ENCODE data around the gene WDR62.
A peak's percentile ranks its signal among the peaks of the same experiment; 100 is the strongest.

The WDR62 gene

GRCh38 chr19:36149673-36150406, 95.1 kb downstream of the WDR62 start:
- WGBS = 96% methylated on average over 13 of the region's 13 CpGs

DNA sequence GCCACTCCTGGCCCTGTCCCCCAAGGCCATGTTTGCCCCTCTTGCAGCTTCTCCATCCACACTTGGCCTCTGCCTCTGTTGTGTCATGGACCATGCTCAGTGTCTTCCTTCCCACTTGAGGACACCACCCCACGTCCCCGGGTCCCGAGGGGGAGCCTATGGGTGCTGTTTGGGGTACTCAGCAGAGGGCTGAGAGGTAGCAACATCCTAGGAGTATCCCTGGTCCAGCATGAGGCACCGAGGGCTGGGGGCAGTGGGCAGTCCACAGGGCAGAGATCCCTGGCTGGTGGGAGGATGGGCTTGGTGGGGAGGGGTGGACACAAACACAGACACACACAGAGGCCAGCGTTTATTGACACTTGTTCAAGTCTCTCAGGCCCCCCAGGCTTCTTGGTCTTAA, 95.9 kb downstream of the WDR62 start:
- no peak overlapping the region for H3K9ac ChIP-seq (ENCODE audit: low read depth, low read length)
- no peaks in the 10 kb centered on the region for H3K27me3 ChIP-seq (ENCODE audit: insufficient read depth, low read length)
- 89% methylated on average over 5 of the region's 5 CpGs for WGBS
- peaks cover 65% of the 10 kb centered on the region for H3K36me3 ChIP-seq (ENCODE audit: insufficient read depth, low read length)
- no peak overlapping the region for H3K4me3 ChIP-seq (ENCODE audit: low read length)
- H3K9me3 ChIP-seq (ENCODE audit: insufficient read depth, low read depth, low read length) = no peaks in the 10 kb centered on the region
- no peak overlapping the region for H3K27ac ChIP-seq (ENCODE audit: low read depth, low read length)
- H3K4me1 ChIP-seq (ENCODE audit: insufficient read depth, low read length) = no peaks in the 10 kb centered on the region

More at GRCh38 chr19:36149673-36150406, 95.1 kb downstream of the WDR62 start:
- Histone ChIP-seq H3K9me3 (ENCODE audit: insufficient read depth, low read depth, low read length) (no peaks in the 10 kb centered on the region), H3K4me1 (ENCODE audit: insufficient read depth, low read length) (no peaks in the 10 kb centered on the region), H3K4me3 (ENCODE audit: low read length) (no peak overlapping the region), H3K27ac (ENCODE audit: low read depth, low read length) (no peak overlapping the region), H3K27me3 (ENCODE audit: insufficient read depth, low read length) (no peaks in the 10 kb centered on the region), H3K9ac (ENCODE audit: low read depth, low read length) (no peak overlapping the region), H3K36me3 (ENCODE audit: insufficient read depth, low read length) (peaks cover 73% of the 10 kb centered on the region)

DNA sequence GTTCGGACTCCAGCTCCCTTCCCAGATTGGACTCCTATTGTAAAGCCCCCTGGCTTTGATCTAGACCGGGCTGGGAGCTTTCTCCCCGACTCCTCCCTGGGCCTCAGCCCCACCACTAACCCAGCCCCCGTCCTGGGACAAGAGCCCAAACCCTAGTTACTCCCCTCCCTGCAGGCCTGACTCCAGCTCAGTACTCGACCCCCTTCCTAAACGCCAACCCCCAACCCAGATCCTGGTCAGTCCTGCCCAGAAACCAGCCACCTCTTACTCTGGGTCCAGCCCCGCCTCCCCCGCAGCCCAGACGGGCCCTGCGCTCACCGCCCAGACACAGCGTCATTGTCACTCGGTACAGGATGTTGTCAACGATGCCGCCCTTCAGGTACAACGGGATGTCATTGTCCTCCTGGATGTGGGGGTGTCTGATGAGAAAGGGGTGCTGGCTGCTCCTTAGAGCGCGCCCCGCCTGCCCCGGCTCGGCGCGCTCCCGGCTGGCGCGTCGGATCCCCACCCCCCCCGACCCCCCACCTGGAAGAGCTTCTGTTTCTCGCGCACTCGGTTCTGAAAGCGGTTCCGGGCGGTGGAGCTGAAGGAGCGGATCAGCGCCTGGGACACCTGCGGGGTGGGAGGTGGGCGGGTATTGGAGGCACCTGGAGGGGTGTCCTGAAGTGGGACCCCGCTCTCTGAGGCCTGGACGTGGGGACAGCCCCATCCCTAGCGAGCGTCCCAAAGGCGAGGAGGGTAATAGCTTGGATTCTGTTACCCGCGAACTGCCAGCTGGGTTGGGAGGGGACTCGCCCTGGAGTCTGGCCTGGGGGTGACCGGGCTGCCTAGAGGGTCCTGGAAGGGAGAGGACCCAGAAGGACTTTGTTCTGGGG, 96.7 kb downstream of the WDR62 start:
- Histone ChIP-seq H3K4me3 (ENCODE audit: low read length) (no peak overlapping the region), H3K4me1 (ENCODE audit: insufficient read depth, low read length) (no peaks in the 10 kb centered on the region), H3K36me3 (ENCODE audit: insufficient read depth, low read length) (peaks cover 57% of the 10 kb centered on the region), H3K27ac (ENCODE audit: low read depth, low read length) (no peak overlapping the region), H3K9ac (ENCODE audit: low read depth, low read length) (0 out of 2 replicates have a peak overlapping the region, but pooled peaks have one; percentile 14), H3K9me3 (ENCODE audit: insufficient read depth, low read depth, low read length) (no peaks in the 10 kb centered on the region), H3K27me3 (ENCODE audit: insufficient read depth, low read length) (no peaks in the 10 kb centered on the region)
- 93% methylated on average over 38 of the region's 47 CpGs for WGBS

DNA sequence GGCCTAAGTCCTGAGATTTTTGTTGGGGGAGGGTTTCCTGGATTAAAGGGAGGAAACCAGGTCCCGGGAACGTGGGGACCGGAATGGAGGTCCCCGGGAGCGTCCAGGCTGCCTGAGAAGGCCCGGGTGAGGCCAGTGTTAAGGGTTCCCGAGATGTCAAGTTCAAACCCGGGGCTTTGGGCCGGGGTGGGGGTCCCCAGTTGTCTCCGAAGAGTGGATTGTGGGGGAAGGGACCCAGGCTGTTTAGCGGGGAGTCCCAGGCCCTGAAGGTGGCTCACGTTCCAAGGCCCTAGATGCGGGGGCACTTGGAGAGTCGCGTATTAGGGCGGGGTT, 97.3 kb downstream of the WDR62 start:
- H3K9ac ChIP-seq (ENCODE audit: low read depth, low read length) = no peak overlapping the region
- WGBS = 95% methylated on average over 16 of the region's 16 CpGs
- H3K4me3 ChIP-seq (ENCODE audit: low read length) = no peak overlapping the region
- H3K27me3 ChIP-seq (ENCODE audit: insufficient read depth, low read length) = no peaks in the 10 kb centered on the region
- H3K27ac ChIP-seq (ENCODE audit: low read depth, low read length) = no peak overlapping the region
- no peaks in the 10 kb centered on the region for H3K4me1 ChIP-seq (ENCODE audit: insufficient read depth, low read length)
- H3K36me3 ChIP-seq (ENCODE audit: insufficient read depth, low read length) = peaks cover 51% of the 10 kb centered on the region
- H3K9me3 ChIP-seq (ENCODE audit: insufficient read depth, low read depth, low read length) = no peaks in the 10 kb centered on the region

GRCh38 chr19:36152352-36153091, 97.8 kb downstream of the WDR62 start, which contains the start of gene COX7A1:
Gene COX7A1 (minus strand): TSS chr19:36152447. CDS start chr19:36152407, 40 bp downstream.
- H3K4me1 ChIP-seq (ENCODE audit: insufficient read depth, low read length) = no peaks in the 10 kb centered on the region
- H3K27me3 ChIP-seq (ENCODE audit: insufficient read depth, low read length) = no peaks in the 10 kb centered on the region
- H3K36me3 ChIP-seq (ENCODE audit: insufficient read depth, low read length) = peaks cover 47% of the 10 kb centered on the region
- H3K4me3 ChIP-seq (ENCODE audit: low read length) = no peak within 1 kb of the TSS
- H3K27ac ChIP-seq (ENCODE audit: low read depth, low read length) = no peak within 1 kb of the TSS
- H3K9ac ChIP-seq (ENCODE audit: low read depth, low read length) = no peak within 1 kb of the TSS
- 96% methylated on average over 40 of the region's 40 CpGs for WGBS
- H3K9me3 ChIP-seq (ENCODE audit: insufficient read depth, low read depth, low read length) = no peaks in the 10 kb centered on the region

DNA sequence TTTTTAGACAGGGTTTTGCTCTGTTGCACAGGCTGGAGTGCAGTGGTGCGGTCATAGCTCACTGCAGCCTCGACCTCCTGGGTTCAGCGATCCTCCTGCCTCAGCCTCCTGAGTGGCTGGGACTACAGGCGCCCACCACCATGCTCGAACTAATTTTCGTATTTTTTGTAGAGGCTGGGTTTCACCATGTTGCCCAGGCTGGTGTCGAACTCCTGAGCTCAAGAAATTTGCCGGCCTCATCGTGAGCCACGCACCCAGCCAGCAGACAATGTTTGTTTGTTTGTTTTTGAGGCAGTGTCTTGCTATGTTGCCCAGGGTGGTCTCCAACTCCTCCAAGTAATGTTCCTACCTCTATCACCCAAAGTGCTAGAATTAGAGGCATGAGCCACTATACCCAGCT, 98.4 kb downstream of the WDR62 start:
- no peaks in the 10 kb centered on the region for H3K27me3 ChIP-seq (ENCODE audit: insufficient read depth, low read length)
- no peak overlapping the region for H3K27ac ChIP-seq (ENCODE audit: low read depth, low read length)
- H3K36me3 ChIP-seq (ENCODE audit: insufficient read depth, low read length) = peaks cover 41% of the 10 kb centered on the region
- H3K4me1 ChIP-seq (ENCODE audit: insufficient read depth, low read length) = no peaks in the 10 kb centered on the region
- no peaks in the 10 kb centered on the region for H3K9me3 ChIP-seq (ENCODE audit: insufficient read depth, low read depth, low read length)
- H3K4me3 ChIP-seq (ENCODE audit: low read length) = no peak overlapping the region
- WGBS = 96% methylated on average over 10 of the region's 10 CpGs
- H3K9ac ChIP-seq (ENCODE audit: low read depth, low read length) = no peak overlapping the region
